Prostate gland (tissue), 2 donors: ENCODE data around the gene EGFLAM.

Experiments used
- CTCF ChIP-seq, 4 experiments: fragments of 200-600 bp in 2 of 4; fragments of 450-650 bp in 2 of 4; sonication (generic) in 2 of 4; IDR thresholded peaks; 1 replicate in 3 of 4; 2 replicates in 1 of 4; pipeline ENCODE4 v1.5.1; 2016 to 2019; ENCODE audit warnings: antibody characterized with exemption in 4 of 4, mild to moderate bottlenecking in 2 of 4, moderate library complexity in 2 of 4
- POLR2A ChIP-seq: fragments of 450-650 bp; IDR thresholded peaks from one replicate; pipeline ENCODE4 v1.6.1; 2016; ENCODE audit warnings: antibody characterized with exemption, mild to moderate bottlenecking

- TF ChIP-seq POLR2A (no peak), CTCF (IDR thresholded peaks at IDR 0.05) (no peak)
Observed at GRCh38 chr5:38344891-38345290, 86.5 kb downstream of the EGFLAM start.
